H1 (cell line): Measurements from ENCODE around the gene TBC1D22A. TPM values are rescaled to one million over a fixed set of nuclear protein-coding genes. Genes with fewer than 3 reads are reported as not detected.

Experiments used
- CEBPB ChIP-seq: IDR thresholded peaks from 2 replicates; pipeline ENCODE4 v1.6.1; 2012; ENCODE audit warnings: low read depth, low read length
- GABPA ChIP-seq: IDR thresholded peaks from 2 replicates; pipeline ENCODE4 v1.6.1; 2011; ENCODE audit warnings: mild to moderate bottlenecking, low read length, moderate library complexity, borderline replicate concordance; ENCODE audit not compliant: insufficient read depth
- GTF2F1 ChIP-seq: IDR thresholded peaks from 2 replicates; pipeline ENCODE4 v1.6.1; 2012; ENCODE audit warnings: low read depth, low read length, improper control_type of control experiment, borderline replicate concordance
- NANOG ChIP-seq: IDR thresholded peaks from 2 replicates; pipeline ENCODE4 v1.6.1; 2011; ENCODE audit warnings: low read length, low read depth, mild to moderate bottlenecking, inconsistent platforms; ENCODE audit not compliant: insufficient read depth, poor library complexity, severe bottlenecking
- SIN3A ChIP-seq, 2 experiments: IDR thresholded peaks in 1 of 2; conservative IDR thresholded peaks in 1 of 2; 2 replicates each; pipeline ENCODE4 v1.6.1; 2011 to 2012; ENCODE audit warnings: low read length in 2 of 2, improper control_type of control experiment in 1 of 2, low read depth in 1 of 2, mild to moderate bottlenecking in 1 of 2
- SRF ChIP-seq: IDR thresholded peaks from 2 replicates; pipeline ENCODE4 v1.6.1; 2011; ENCODE audit warnings: mild to moderate bottlenecking, low read depth, low read length, moderate library complexity
- TBP ChIP-seq: IDR thresholded peaks from 2 replicates; pipeline ENCODE4 v1.6.1; 2011; ENCODE audit warnings: low read depth, low read length, improper control_type of control experiment
- polyA plus RNA-seq, 7 experiments: library from polyadenylated mRNA; depleted of rRNA in 3 of 7; stranded (reverse) in 5 of 7; unstranded in 2 of 7; fragments of >200 nt in 5 of 7; fragments of 200-250 nt in 2 of 7; gene quantifications; 1 replicate in 5 of 7; 2 replicates in 1 of 7; 4 replicates in 1 of 7; pipeline versions ENCODE4 v1.2.1 to v1.2.3, GENCODE V29; 2011 to 2013; ENCODE audit warnings: missing spikeins in 2 of 7, mixed read lengths in 2 of 7
- total RNA-seq: library from RNA; stranded (reverse); fragmentation: NEBNext Ultra II Directional; extraction: Animal tissue kit (Norgen Biotek cat#: 25700); gene quantifications from 2 replicates; pipeline ENCODE4 v1.2.1, GENCODE V29; 2021

TBC1D22A gene
- total and polyA plus RNA-seq, 2 of the 8 experiments (the other 6 are each of a cell fraction or from before 2014, with no cell fraction given) = 11.9 to 18.4 TPM

- TF ChIP-seq CEBPB (no peak), GABPA (no peak), SIN3A (conservative IDR thresholded peaks at IDR 0.05 in 1 of 2, IDR thresholded peaks at IDR 0.05 in 1 of 2; ENCODE audit: low read depth in 1 of 2, low read length in 2 of 2) (no peak), SRF (no peak), NANOG (no peak), TBP (no peak), GTF2F1 (no peak)
- TF ChIP-seq, all 59 proteins: peak for 0
Measured at GRCh38 chr22:46843821-46844255, 81.4 kb downstream of the TBC1D22A start (continued).
